Measurements from ENCODE around the gene MXD4.

- TF ChIP-seq BRCA1 (IDR thresholded peaks at IDR 0.05) = no peak
- TF ChIP-seq BRCA1 (CRISPR knock-in tag; IDR thresholded peaks at IDR 0.05) = no peak
- no peak for TF ChIP-seq ADNP (tag; IDR thresholded peaks at IDR 0.05)
- TF ChIP-seq BCLAF1 (IDR thresholded peaks at IDR 0.05; ENCODE audit: borderline replicate concordance in 1 of 2, control insufficient read depth in 1 of 2, low read depth in 2 of 2, low read length in 1 of 2) = no peak
- no peak for TF ChIP-seq EGR1 (conservative IDR thresholded peaks at IDR 0.05)
- TF ChIP-seq NFE2L1 (tag; IDR thresholded peaks at IDR 0.05; ENCODE audit: borderline replicate concordance, low read depth) = no peak
- no peak for TF ChIP-seq NR3C1 (CRISPR knock-in tag; IDR thresholded peaks at IDR 0.05)
- TF ChIP-seq BDP1 (IDR thresholded peaks at IDR 0.05; ENCODE audit: insufficient read depth, insufficient read length) = no peak
- TF ChIP-seq ZNF311 (CRISPR knock-in tag; IDR thresholded peaks at IDR 0.05) = no peak
These were observed 22.4 kb upstream of the MXD4 start for GRCh38 chr4:2284161-2284933.

Data from K562 (cell line).